Stimulated activated CD8-positive, alpha-beta memory T cell treated with anti-CD3 and anti-CD28 coated beads, Interleukin-15, amount 100 ng/mL, for 48 hours (primary cell): ENCODE data around the gene RNASE12.
A peak's percentile ranks its signal among the peaks of the same experiment; 100 is the strongest.
"Not testable (repeated sequence)": the region's sequence is repeated elsewhere in the genome, so short reads cannot be mapped to it uniquely, and the experiment has no call there.

ENCODE experiments used
- DNase-seq, 2 donors: peaks; one replicate each; pipeline ENCODE4 v3.0.0-alpha.2; 2020; ENCODE audit warnings: low read depth in 2 of 2

The RNASE12 gene, protein sequence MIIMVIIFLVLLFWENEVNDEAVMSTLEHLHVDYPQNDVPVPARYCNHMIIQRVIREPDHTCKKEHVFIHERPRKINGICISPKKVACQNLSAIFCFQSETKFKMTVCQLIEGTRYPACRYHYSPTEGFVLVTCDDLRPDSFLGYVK

DNA sequence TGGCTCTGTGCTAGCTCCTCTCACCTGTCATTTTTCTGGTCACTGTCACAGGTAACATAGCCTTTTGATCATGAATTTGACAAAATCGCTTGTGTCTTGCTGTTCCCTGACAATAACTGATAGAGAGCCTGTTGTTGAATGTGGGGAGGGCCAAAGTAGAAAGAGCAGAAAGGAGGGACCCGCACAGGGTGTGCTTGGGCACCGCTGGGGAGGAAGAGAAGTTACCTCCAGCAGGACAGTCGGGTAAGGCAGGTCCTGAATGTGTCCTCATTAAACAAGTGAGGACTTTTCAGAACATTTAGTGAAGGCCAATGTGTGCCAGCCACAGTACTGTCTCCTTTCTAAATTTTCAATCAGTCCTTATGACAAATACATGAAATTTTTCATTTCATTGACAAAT, at the start of gene RNASE12:
Gene RNASE12, minus strand, starts transcription at position 142 of the 400 bp plus-strand sequence. CDS start 653 bp downstream, outside the sequence.
- DNase-seq: no peak

DNA sequence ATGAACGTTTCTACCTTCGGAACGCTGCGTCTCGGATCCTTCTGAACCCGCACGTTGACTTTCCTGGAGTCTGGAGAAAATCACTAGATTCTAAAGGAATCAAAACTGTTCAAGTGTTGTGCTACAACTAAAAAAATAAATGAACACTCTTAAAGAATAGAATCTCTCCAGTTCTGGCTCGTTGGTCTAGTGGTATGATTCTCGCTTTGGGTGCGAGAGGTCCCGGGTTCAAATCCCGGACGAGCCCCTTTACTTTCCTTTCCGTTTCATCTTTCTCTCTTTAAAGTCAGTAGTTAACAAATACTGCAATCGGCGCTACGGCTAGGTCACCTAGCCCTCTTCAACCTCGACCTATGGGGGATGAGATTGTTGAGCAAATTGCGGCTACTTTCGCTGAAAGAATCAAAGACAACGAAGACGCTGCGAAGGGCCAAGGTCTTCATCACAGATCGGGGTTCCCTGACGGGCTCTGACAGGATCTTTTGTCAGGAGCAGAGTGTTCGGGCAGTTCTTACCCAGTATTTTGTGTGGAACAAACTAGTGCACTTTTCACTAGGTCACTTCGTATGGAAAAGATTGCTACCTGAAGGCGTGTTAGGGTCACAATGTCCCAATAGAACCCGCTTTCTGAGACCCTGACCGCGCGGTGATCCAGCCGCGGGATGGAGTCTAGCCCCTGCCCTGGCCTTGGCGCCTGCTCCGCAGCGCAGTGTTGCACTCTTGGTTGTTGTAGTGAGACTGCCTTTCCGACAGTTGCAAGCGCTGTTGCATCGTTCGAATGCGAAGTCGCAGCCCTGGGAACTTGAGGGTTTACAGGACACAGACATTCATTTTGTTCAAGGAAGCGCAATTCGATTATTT, 41.9 kb upstream of the RNASE12 start:
- DNase-seq: peak in 1 of 2 donors; percentile 56

DNA sequence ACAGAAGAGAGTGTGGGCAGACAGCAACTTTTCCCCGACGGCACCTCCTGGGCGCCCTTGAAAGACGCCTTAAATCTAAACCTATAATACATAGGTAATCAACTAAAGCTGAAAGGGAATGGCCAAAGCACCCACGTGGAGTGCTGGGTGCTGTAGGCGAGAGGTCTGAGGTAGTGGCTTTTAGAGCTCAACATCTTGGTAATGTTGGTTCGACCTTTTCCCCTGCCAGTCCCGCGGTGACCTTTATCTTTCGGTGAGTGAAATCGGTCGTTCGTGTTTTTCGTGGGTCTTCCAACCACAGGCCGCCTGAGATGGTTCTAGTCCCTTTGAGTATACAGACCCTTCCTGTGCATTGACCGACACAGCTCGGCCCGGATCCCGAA, 41.3 kb upstream of the RNASE12 start:
- no peak for DNase-seq

DNA sequence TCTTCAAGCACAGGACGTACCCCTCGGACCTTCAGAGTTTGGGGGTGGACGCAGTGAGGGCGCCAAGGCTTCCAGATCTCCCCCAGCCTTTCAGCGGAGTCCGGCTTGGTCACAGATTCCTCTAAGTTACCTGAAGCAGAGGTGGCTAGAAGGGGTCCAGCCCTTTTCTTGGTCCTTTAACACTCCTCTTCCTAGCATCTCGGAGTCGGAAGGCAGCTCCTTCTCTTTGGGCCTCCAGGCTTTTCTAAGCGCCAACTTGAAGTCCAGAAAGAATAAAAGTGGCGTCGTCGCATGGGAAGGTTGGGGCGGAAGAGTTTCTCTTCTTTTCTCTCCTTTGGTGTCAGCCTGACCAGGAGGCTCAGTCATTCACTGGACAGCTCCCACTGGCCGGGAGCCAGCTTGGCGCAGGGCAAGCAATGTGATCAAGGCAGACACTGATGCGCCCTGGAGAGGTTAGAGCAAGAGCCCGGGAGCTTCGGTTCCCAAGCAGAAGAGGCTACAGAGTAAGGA, 40.8 kb upstream of the RNASE12 start:
- no peak for DNase-seq

DNA sequence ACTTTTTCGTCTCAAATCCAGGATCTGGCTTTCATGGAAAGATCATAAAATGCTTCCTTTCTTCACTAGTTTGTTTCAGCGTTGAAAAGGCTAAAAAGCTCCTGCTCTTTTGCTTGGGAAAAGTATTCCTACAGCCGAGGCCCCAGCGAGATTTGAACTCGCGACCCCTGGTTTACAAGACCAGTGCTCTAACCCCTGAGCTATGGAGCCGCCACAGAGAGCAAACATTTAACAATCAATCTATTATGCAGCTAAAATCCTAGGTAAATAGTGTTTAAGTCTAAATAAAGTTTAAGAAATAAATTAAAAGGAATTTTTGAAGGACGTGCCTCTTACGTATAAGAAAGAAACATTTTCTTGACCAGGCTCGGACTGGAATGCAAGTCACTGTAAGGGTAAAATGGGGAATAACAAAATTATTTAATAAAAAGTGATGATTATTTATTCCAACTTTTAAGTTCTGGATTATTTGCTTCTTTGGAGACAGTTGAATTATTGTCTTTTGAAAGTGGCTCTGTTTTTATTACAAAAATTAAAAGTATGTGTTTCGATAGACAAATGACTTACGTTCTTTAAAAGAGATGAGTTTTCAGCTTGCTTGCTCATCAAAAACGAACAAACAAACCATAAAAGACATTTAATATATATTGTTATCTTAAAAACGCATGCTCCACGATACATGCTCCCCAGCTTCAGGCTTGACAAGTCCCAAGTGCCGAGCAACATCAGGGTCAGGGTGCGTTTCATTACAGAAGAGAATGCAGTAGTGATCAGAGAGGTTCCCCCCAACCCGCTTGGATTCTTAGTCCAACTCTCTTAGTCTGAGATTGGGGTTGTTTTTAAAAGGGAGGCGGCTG, 40.1 kb upstream of the RNASE12 start:
- DNase-seq: no peak

DNA sequence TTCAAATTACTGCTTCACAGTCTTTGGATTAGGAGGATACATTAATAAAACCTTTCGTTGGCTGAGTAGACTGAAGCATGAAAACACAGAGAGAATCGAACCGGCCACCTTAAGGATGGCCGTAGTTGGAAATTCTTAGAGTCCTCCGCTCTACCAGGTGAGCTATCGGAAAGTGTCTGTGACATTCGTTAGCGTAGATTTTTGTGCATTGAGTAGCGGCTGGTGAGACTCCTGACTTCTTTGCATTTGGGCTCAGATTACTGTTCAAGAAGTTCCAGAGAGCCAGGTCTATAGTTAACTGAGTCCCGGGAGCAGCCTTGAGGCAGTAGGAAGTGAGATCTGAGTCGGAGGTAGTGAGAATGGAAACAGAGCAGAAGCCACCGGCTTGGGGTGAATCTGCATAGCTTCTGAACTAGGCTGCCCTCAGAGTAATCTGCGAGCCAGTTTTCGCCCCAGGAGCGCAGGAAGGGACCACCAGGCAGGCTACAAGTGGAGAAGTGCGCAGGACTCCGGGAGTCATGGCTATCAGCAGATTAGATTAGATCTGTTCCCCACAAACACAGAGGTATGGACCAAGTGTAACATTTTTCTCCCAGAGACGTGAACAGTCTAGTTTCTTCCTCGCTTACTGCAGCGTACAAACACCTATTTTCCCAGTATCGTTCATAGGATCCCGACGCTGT, 39.3 kb upstream of the RNASE12 start:
- no peak for DNase-seq

DNA sequence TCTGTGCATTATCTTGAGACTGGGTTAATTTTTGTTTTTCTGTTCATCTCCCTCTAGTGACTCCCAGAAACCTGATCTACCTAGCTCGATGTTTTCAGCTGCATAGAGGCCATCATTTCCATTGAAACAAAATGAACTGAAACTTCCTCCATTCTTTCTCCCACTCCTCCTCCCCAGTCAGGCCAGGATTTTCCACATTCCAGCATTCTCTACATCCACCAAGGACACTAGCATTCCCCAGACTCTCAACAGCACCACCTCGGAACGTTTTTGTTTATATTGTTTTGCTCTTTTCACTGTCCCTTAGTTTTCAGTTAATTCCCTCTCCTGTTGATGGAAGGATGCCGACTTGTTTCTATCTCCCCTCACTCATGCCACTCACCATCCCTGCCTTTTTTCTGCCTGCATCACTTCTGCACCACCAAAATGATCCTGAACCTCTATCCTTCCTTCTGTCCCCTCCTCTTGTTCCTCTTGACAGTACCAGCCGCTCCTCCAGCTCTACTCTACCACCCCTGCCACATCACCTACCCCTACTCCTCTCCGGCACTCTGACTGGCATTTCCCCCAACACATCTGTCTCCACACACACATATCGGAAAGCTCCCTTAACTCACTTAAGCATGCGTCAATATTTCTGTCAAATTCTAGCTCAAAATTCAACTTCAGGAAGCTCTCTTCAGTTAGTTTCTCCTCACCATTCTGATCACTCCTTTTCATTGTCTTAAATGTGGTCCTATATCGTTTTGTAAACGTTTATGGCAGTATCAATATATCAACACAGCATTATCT, 37.1 kb upstream of the RNASE12 start:
- no peak for DNase-seq

DNA sequence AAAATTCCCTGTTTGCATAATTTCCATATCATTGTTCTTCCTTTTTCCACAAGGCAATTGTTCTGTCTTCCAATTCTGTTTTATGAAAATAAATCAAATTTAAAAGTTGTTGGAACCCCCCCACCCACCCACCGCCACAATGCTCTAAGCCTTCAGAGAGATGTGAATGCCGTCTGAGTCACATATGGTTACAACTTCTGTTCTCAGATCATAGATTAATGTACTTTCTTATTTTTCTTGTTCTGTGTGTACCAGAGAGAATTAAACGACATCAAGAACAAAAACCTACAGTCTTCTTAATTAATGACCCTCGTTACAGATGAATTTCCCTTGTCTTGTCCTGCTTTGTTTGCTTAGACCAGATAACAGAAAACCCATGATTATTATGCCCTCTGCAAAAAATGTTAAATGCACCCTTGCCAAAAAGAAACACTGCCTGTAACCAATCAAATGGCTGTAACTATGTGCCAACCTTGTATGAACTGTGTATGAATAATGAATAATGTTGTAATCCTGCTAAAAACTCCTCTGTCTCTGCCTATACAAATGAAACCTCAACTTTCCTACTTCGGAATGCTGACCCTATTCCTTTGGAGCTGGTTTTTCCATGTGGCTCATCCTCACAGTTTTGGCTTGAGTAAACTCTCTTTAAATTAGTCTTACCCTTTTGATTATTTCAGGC, 36.3 kb upstream of the RNASE12 start:
- no peak for DNase-seq

DNA sequence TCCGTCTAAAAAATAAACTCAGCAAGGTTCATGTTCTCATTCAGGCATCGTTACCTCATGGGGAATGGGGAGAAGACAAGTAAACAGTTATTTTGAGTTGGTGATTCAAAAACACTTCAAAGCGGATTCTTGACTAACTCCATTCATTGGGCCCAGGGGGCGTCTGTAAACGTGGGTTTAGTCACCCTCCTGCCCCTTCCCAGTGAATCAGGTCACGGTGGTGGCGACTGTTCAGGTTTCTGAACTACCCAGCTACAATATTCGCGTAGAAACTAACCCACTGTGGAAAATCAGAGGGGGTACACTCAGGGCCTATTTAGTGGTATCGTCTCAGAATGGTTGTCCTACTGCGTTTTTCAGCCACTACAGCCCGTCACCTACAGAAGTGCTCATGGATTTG, 35.1 kb upstream of the RNASE12 start:
- DNase-seq: no peak

DNA sequence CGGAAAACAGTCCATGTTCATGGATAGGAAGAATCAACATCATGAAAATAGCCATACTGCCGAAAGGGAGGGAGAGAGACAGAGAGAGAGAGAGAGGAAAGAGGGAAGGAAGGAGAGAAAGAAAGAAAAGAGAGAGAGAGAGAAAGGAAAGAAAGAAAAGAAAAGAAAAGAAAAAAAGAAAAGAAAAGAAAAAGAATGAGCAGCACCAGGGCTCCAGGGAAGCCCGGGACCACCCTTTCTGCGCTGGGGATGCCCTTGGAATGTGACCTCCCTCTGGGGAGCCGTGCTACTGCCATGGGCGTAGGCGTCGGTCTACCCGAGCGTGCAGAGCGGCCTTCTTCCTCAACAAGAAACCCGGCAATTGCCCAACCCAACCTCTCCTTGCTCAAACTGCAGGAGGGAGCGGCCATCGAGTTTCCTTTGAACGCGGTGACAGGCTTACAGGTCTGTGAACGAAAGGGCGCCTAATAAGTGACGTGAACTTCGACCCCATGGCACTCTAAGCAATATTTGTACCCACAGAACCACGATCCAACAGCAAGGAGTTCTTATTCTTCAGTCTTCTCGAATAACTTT, 33.4 kb upstream of the RNASE12 start:
- no peak for DNase-seq

DNA sequence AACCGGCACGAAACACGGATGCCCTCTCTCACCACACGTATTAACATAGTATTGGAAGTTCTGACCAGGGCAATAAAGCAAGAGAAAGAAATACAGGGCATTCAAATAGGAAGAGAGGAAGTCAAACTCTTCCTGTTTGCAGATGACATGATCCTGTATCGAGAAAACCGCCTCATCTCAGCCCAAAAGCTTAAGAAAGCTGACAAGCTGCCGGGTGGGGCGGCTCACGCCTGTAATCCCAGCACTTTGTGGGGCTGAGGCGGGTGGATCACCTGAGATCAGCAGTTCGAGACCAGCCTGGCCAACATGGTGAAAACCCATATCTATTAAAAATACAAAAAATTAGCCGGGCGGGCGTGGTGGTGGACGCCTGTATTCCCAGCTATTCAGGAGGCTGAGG, 32.6 kb upstream of the RNASE12 start:
- DNase-seq: no peak

DNA sequence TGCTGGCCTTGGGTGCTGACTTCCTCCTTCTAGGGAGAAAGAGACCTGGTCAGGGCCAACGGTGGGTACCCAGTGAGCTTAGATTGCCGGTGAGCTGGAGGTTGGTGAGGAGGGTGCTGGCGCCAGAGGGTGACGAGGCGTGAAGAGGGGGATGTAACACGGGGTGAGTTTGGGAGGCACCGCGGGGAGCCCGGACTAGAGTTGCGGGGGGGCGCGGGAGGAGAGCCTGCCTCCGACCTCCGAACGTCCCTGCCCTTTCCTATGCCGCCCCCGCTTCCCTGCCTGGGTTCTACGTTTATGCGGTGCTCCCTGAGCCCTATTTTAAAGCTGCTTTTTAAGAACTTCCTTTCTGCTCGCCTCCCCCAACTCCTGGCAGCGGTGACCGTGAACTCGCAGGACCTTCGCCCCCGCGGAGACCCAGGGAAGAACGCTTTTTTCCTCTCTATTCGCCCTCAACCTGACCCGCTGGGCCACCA, 31.7 kb upstream of the RNASE12 start:
- no peak for DNase-seq

DNA sequence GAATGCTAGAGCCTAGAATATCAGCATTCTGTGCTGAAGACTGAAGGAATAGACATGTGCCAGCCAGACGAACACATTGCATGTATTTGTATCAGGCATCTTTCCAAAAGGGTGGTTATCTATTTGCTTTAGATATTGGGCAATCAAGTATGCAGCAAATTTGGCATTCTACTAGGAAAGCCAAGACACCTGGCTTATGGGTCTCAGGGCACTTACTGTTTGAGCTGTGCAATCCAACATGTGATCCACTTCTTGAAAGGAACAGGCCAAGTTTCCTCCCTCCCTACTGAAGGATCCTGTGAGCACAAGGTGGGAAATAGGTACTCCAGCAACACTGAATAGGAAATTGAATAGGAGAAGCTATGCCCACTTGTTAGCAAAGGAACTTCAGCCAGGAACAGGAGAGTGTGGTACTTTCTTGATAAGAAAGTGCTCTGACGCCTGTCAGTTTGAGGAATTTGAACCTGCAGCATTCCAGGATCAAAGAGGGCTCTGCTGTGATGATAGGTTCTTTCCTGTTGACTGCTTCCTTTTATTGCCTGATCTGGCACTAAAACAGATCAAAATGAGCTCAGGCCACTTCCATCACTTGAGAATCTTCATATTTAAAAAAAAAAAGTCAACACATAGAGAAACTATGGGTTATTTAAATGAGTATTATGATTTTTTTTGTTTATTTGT, 29.8 kb upstream of the RNASE12 start:
- no peak for DNase-seq

DNA sequence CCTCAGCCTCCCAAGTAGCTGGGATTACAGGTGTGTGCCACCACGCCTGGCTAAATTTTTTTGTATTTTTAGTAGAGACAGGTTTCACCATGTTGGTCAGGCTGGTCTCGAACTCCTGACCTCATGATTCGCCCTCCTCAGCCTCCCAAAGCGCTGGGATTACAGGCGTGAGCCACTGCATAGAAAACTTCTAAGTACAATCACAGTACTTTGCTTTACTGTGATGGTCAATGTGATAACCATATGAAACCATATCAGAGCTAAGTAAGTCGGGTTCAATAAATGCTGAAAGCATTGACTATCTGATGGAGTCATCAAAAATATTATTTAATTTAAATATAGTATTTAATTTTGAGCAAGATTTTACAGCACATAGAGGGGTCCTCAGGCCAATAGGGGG, 28.5 kb upstream of the RNASE12 start:
- not testable (repeated sequence) for DNase-seq

DNA sequence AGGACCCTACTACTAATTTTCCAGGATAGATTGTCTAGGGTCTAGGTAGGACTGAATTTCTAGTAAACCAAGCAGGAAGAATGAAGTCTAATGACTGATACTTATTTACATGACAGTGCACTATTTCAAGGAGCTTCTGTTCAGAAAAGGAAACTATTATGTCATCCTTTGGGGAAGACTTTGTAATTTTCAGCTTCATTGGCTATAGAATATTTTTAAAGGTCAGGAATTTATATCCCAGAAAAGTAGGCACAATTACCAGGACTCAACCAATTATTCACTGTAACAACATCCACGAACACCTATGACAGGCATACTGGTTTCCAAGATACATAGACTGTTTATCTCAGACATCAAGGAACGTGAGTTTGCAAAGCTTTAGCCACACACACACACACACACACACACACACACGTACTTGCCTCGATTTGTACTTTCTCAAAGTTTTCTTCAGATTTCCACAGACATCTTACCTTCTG, 27.1 kb upstream of the RNASE12 start:
- no peak for DNase-seq

DNA sequence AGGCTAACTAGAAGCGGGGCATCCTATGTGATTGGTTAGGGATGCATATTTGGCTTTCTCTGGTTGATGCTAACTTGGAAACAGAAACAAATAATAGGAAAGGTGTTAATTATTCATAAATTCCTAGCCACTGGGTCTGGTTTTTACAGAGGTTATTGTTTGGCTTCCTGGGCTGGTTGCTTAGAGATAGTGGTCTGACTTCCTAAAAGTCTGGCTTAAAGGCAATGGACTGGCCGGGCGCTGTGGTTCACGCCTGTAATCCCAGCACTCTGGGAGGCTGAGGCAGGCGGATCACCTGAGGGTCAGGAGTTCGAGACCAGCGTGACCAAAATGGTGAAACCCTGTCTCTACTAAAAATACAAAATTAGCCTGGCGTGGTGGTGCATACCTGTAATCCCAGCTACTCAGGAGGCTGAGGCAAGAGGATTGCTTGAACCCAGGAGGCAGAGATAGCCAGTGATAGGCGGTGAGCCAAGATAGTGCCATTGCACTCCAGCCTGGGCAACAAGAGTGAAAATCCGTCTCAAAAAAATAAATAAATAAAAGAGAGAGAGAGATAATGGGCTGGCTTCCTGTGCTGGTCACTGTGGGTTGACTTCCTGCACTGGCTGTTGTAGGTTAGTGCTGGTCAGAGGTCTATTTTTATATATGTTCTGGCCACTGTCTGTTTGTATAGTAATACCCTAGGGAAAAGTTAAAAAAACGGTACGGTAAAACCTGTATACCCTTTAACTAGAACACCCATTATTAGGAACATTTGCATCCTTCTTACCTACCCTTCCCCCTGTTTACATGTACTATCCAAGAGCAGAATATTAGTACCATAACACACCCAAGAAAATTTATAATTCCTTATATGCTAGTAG, 26.2 kb upstream of the RNASE12 start:
- no peak for DNase-seq

DNA sequence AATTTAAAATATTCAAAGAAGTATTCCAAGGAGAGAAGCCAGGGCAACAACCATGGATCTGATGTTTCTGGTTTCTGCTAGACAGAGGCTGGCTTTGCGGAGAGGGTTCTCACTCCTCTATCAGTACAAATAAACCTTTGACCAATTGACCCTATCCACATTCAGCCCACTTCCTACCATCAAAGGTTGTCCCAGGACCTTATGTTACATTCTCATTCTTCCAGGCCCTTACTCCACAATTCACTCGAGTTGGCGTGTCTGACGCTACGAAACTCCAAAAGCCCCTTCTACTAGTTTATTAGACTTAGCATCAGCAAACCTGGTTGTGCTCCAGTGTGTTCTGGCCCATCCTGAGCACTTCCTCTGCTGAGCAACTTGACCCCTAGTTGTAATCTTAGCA, 24.8 kb upstream of the RNASE12 start:
- no peak for DNase-seq
